LNCaP clone FGC (cell line): Measurements from ENCODE around the gene PHYHD1.

Experiments used
- DNase-seq: peaks from one replicate; pipeline ENCODE4 v3.0.0-alpha.2; 2011; ENCODE audit warnings: low read depth
- H3K4me3 ChIP-seq: 2 replicates; pipeline ENCODE4 v1.5.1; 2011; ENCODE audit warnings: mild to moderate bottlenecking, low read depth, low read length, control low read depth
- CTCF ChIP-seq: IDR thresholded peaks from 2 replicates; pipeline ENCODE4 v1.5.1; 2012; ENCODE audit warnings: mild to moderate bottlenecking; ENCODE audit not compliant: control insufficient read depth, insufficient read depth; ENCODE audit errors: extremely low read depth

Gene PHYHD1

GRCh38 chr9:128906741-128907140, 14.0 kb upstream of the PHYHD1 start:
- no peak overlapping the region for H3K4me3 ChIP-seq
- DNase-seq: no peak
- TF ChIP-seq CTCF: no peak

- DNase-seq: no peak
- H3K4me3 ChIP-seq: no peak overlapping the region
- TF ChIP-seq CTCF: no peak
Measured at GRCh38 chr9:128908372-128908771, 12.4 kb upstream of the PHYHD1 start.

- no peak overlapping the region for H3K4me3 ChIP-seq
- TF ChIP-seq CTCF: no peak
- DNase-seq: no peak
Measured at GRCh38 chr9:128909859-128910258, 10.9 kb upstream of the PHYHD1 start.

- TF ChIP-seq CTCF: no peak
- DNase-seq: no peak
- H3K4me3 ChIP-seq: no peak overlapping the region
Measured at GRCh38 chr9:128910906-128911305, 9.9 kb upstream of the PHYHD1 start.

GRCh38 chr9:128911529-128912035, 9.2 kb upstream of the PHYHD1 start:
- no peak overlapping the region for H3K4me3 ChIP-seq
- DNase-seq: no peak
- TF ChIP-seq CTCF: no peak

- TF ChIP-seq CTCF: no peak
- H3K4me3 ChIP-seq: no peak overlapping the region
- DNase-seq: no peak
Measured at GRCh38 chr9:128912270-128912853, 8.4 kb upstream of the PHYHD1 start.

- DNase-seq: no peak
- H3K4me3 ChIP-seq: no peak overlapping the region
- TF ChIP-seq CTCF: no peak
Measured at GRCh38 chr9:128913048-128913900, 7.5 kb upstream of the PHYHD1 start.
